T-helper 2 cell (primary cell): Measurements from ENCODE around the gene CCDC88A.
"Not testable (repeated sequence)": the region's sequence is repeated elsewhere in the genome, so short reads cannot be mapped to it uniquely, and the experiment has no call there.

Source experiments
- DNase-seq, 5 experiments: peaks; one replicate each; pipeline versions ENCODE4 v3.0.0 to v3.0.0-alpha.2; 2012 to 2022

Gene CCDC88A

GRCh38 chr2:55283083-55283482 lies 136.6 kb downstream of the CCDC88A start:
- no peak for DNase-seq

GRCh38 chr2:55282110-55282917 lies 137.3 kb downstream of the CCDC88A start:
- DNase-seq = peak; percentile 67 to 92 (median 81)

GRCh38 chr2:55280851-55281546 lies 138.7 kb downstream of the CCDC88A start:
- DNase-seq = not testable (repeated sequence)

- not testable (repeated sequence) for DNase-seq
Observed at GRCh38 chr2:55279859-55280424, 139.7 kb downstream of the CCDC88A start.

- DNase-seq = not testable (repeated sequence)
Observed at GRCh38 chr2:55279214-55279835, 140.3 kb downstream of the CCDC88A start.

- no peak for DNase-seq
Observed at GRCh38 chr2:55277310-55277709, 142.3 kb downstream of the CCDC88A start.

- DNase-seq = not testable (repeated sequence)
Observed at GRCh38 chr2:55274346-55274745, 145.3 kb downstream of the CCDC88A start.

GRCh38 chr2:55269645-55269990 lies 150.0 kb downstream of the CCDC88A start:
- peak in 1 of 5 experiments; percentile 22 for DNase-seq

- DNase-seq = peak; percentile 66 to 91 (median 84)
Observed at GRCh38 chr2:55268907-55269644, 150.6 kb downstream of the CCDC88A start, which contains the start of gene MTIF2. Gene MTIF2 (minus strand): TSS chr2:55269231. CDS start chr2:55263858, 5,373 bp downstream.

- no peak for DNase-seq
Observed at GRCh38 chr2:55268288-55268906, 151.3 kb downstream of the CCDC88A start.

GRCh38 chr2:55259586-55259985 lies 160.1 kb downstream of the CCDC88A start:
- DNase-seq = not testable (repeated sequence)

- DNase-seq = no peak
Observed at GRCh38 chr2:55252832-55253231, 166.8 kb downstream of the CCDC88A start.

- DNase-seq = no peak
Observed at GRCh38 chr2:55247025-55247424, 172.6 kb downstream of the CCDC88A start.

GRCh38 chr2:55245411-55245810 lies 174.2 kb downstream of the CCDC88A start:
- no peak for DNase-seq

GRCh38 chr2:55242617-55243016 lies 177.0 kb downstream of the CCDC88A start:
- DNase-seq = no peak

- DNase-seq = not testable (repeated sequence)
Observed at GRCh38 chr2:55241582-55241981, 178.1 kb downstream of the CCDC88A start.

- no peak for DNase-seq
Observed at GRCh38 chr2:55239656-55240222, 179.9 kb downstream of the CCDC88A start.
